ENCODE measurements around the gene KRT14. TPM values are rescaled to one million over a fixed set of nuclear protein-coding genes. Genes with fewer than 3 reads are reported as not detected.
A peak's percentile ranks its signal among the peaks of the same experiment; 100 is the strongest.
"Not testable (repeated sequence)": the region's sequence is repeated elsewhere in the genome, so short reads cannot be mapped to it uniquely, and the experiment has no call there.

KRT14 gene
- total and polyA plus RNA-seq, 11 donors = 0.23 to 0.38 TPM; not detected in 9

DNA sequence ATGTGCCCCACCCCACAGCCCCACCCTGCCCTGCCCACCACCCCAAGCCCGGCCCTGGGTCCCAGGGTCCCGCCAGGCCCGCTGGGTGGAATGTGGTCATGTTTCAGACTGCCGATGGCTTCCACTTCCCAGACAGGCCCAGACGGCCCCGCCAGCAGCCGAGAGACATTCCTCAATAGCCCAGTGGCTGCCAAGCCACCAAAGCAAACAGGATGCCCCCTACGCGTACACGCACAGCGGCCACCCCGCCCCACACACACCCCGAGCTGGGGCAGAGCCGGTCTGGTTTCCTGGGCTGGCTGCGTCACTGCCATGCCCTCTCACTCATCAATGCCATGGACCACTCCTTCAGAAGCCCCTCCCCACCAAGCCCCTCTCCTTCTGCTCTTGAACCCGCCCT is 38.9 kb upstream of the KRT14 start:
- 48 to 83% (median 63%) methylated on average over 2 to 16 of the region's 16 CpGs for WGBS, 4 donors
- no peaks in the 10 kb centered on the region for H3K36me3 ChIP-seq
- H3K9me3 ChIP-seq = no peaks in the 10 kb centered on the region
- H3K27ac ChIP-seq = no peak overlapping the region
- intact Hi-C loops (cut with DNase I) = no loop called here
- peak; percentile 45 to 54 (median 45) for DNase-seq
- H3K4me3 ChIP-seq = no peak overlapping the region
- no peak for TF ChIP-seq POLR2A (IDR thresholded peaks at IDR 0.05)
- TF ChIP-seq, protein P1, sequence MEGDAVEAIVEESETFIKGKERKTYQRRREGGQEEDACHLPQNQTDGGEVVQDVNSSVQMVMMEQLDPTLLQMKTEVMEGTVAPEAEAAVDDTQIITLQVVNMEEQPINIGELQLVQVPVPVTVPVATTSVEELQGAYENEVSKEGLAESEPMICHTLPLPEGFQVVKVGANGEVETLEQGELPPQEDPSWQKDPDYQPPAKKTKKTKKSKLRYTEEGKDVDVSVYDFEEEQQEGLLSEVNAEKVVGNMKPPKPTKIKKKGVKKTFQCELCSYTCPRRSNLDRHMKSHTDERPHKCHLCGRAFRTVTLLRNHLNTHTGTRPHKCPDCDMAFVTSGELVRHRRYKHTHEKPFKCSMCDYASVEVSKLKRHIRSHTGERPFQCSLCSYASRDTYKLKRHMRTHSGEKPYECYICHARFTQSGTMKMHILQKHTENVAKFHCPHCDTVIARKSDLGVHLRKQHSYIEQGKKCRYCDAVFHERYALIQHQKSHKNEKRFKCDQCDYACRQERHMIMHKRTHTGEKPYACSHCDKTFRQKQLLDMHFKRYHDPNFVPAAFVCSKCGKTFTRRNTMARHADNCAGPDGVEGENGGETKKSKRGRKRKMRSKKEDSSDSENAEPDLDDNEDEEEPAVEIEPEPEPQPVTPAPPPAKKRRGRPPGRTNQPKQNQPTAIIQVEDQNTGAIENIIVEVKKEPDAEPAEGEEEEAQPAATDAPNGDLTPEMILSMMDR (IDR thresholded peaks at IDR 0.05) = no peak
- ATAC-seq = peak in 1 of 4 donors; percentile 77
- no peaks in the 10 kb centered on the region for H3K27me3 ChIP-seq
- H3K4me1 ChIP-seq = peaks cover 0 to 5% (median 0%) of the 10 kb centered on the region in 12 donors

DNA sequence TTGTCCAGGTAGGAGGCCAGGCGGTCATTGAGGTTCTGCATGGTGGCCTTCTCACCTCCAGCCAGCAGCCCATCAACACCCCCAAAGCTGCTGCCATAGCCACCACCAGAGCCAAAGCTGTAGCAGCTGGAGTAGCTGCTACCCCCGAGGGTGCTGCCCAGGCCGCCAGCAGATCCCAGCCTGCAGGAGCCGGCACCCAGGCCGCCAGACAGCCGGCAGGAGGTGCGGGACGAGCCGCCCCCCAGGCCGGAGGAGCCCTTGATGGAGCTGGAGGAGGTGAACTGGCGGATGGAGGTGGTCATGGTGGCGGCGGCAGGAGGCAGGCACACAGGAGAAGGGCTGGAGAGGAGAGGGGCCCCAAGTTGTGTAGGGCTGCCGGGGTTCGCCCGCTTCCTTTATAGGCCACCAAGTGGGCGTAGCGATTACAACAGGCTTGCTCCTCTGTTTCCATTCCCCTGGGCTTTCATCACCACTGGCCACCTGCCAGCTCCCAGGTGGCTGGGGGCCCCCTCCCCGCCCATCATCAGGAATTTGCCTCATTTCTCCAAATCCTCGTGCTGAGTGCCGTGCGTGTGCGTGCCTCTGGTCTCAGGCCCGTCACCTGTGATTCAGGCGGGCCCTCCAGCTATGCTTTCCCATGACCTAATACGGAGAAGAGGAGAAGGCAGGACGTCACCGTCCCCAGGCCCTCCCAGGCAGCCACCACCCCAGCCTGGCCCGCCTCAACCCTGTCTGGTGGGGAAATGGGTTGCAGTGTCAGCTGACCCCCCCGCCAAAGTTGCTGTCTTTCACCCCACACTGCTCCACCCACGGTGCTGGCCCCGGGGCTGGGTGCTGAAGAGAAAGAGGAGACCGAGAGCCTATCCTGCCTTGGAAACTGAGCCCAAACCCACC is 37.8 kb upstream of the KRT14 start, which contains the start of gene KRT17:
TSS of gene KRT17 (minus strand) at position 368 of the 894 bp plus-strand sequence. CDS start at position 302, 66 bp downstream.
- Histone ChIP-seq H3K4me3 (no peak within 1 kb of the TSS), H3K27me3 (no peaks in the 10 kb centered on the region), H3K36me3 (no peaks in the 10 kb centered on the region), H3K27ac (no peak within 1 kb of the TSS), H3K9me3 (no peaks in the 10 kb centered on the region), H3K4me1 (peaks cover 0 to 5% (median 0%) of the 10 kb centered on the region in 12 donors)
- no peak for TF ChIP-seq POLR2A (IDR thresholded peaks at IDR 0.05)
- TF ChIP-seq, protein P1 (IDR thresholded peaks at IDR 0.05) = no peak
- WGBS, 4 donors = 80 to 86% (median 81%) methylated on average over 21 to 33 of the region's 33 CpGs
- intact Hi-C loops (cut with DNase I) = no loop called here
- DNase-seq (peak in 1 of 5 donors; percentile 39), ATAC-seq (no peak)

DNA sequence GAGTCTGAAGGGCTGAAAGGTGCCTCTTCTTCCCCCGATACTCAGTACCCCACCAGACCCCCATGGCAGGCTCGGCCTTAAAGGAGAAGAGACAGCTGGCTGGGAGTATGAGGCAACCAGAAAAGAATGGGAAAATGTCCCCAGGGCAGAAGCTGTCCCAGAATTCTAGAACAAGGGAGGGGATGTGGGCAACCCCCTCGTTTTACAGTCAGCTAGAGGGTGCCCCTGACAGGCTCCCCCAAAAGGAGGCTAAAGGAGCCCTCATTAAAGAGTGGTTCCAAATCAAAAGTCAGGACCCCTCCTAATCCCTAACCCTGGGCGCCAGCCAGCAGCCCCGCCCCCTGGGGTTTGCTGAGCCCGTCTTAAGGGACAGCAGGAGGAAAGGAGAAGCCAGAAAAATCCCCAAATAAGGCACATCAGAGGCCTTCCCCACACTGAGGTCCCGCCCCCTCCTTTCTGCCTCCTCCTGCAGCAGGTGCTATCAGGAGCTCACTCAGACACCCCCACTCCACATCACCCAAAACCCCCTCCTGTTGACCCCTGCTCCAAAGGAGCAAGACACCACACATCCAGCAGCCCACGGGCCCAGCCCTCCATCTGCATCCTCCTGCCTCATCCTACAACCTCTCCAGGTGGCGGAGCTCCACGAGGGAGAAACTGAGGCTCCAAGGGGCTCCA is 36.6 kb upstream of the KRT14 start:
- H3K36me3 ChIP-seq; H3K4me1 ChIP-seq; intact Hi-C loops (cut with DNase I); H3K4me3 ChIP-seq; ATAC-seq; H3K9me3 ChIP-seq; H3K27ac ChIP-seq; DNase-seq; H3K27me3 ChIP-seq: not testable (repeated sequence)
- whole genome bisulfite sequencing, 4 donors = 66 to 77% (median 74%) methylated on average over 8 to 10 of the region's 10 CpGs

DNA sequence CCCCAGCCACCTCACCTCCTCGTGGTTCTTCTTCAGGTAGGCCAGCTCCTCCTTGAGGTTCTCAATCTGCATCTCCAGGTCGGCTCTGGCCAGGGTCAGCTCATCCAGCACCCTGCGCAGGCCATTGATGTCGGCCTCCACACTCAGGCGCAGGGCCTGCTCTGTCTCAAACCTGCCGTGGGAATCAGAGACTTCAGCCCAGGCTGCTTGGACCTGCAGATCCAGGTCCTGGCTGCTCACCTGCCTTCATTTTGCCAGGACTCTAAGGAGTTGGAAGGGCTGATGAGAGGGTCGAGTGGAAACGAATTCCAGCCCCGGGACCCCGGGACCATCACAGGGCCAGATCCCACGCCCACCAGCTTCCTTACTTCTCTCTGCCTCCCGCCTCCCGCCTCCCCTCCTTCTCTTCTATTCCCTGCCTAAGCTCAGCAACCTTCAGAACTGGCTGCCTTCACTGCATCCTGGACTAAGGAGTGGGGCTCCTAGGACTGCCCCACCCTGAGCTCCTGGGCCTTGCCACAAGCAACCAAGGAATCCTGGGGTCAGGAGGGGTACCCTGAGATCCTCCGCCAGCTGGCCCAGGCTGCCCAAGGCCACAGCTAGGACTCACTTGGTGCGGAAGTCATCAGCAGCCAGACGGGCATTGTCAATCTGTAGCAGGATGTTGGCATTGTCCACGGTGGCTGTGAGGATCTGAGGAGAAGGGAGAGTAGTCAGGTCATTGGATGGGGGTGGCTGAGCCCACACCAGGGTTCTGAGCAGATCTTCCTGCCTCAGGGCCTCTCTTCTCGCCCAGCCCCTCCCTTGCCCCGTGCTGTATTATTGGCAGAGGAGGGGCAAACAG is 35.9 kb upstream of the KRT14 start:
- ATAC-seq; H3K36me3 ChIP-seq; H3K9me3 ChIP-seq; H3K4me3 ChIP-seq; intact Hi-C loops (cut with DNase I); H3K4me1 ChIP-seq; DNase-seq; H3K27me3 ChIP-seq; H3K27ac ChIP-seq: not testable (repeated sequence)
- WGBS, 4 donors = 74 to 82% (median 78%) methylated on average over 10 to 19 of the region's 19 CpGs

Measured in heart left ventricle (tissue), 16 donors.